Hepatocyte (in vitro differentiated cells): ENCODE data around the gene IRF3.

Experiments used
- CTCF ChIP-seq: fragments of 200-600 bp; sonication (generic); IDR thresholded peaks from 2 replicates; pipeline ENCODE4 v1.5.1; 2016; ENCODE audit warnings: antibody characterized with exemption, mild to moderate bottlenecking; ENCODE audit not compliant: poor library complexity
- EZH2 ChIP-seq: fragments of 200-600 bp; sonication (generic); IDR thresholded peaks from 2 replicates; pipeline ENCODE4 v1.6.1; 2016; ENCODE audit warnings: antibody characterized with exemption, mild to moderate bottlenecking, borderline replicate concordance
- EZH2phosphoT487 ChIP-seq: fragments of 200-600 bp; sonication (generic); IDR thresholded peaks from one replicate; pipeline ENCODE4 v1.6.1; 2018; ENCODE audit warnings: antibody characterized with exemption, mild to moderate bottlenecking, low read depth, moderate library complexity; ENCODE audit not compliant: unreplicated experiment, severe bottlenecking

GRCh38 chr19:49640113-49640898, 25.4 kb downstream of the IRF3 start, which contains the start of gene RRAS:
- no peak for TF ChIP-seq EZH2phosphoT487
- no peak for TF ChIP-seq CTCF
- no peak for TF ChIP-seq EZH2
